ENCODE measurements around the gene GJA3.
"Not testable (repeated sequence)": the region's sequence is repeated elsewhere in the genome, so short reads cannot be mapped to it uniquely, and the experiment has no call there.

GJA3 gene

DNA sequence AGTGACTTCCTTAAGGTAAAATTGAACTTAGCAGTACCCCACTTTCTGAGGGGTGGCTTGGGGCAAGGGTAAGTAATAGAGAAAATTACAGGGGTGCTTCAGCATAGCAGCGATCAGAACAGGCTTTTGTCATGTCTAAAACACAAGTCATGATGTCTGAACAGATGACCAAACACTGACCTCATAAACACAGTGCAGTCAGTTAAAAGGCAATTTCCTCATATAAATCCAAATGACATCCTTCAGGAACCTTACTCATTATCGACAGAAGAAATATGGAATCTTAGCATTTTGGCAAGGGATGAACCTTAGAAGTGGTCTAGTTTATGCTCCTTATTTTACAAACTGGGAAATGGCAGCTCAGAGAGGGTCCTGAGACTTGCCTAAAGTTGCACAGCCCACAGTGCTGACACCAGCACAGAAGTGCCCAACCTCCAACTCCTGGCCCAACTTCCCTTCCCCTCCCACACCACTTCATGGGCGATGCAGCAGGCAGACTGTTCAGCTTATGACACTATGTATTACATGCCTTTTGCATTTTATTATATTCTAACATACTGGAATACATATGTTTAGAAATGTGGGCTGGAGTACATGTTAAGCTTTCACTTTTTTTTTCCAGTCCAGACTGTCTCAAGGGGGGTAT, 3.6 kb downstream of the GJA3 start:
- Histone ChIP-seq H3K4me3 (ENCODE audit: low read length) (no peak overlapping the region), H3K27ac (ENCODE audit: low read depth, low read length) (no peak overlapping the region), H3K36me3 (ENCODE audit: control insufficient read depth, insufficient read depth, low read length) (no peaks in the 10 kb centered on the region), H3K4me1 (ENCODE audit: control insufficient read depth, insufficient read depth, low read length) (peaks cover 4% of the 10 kb centered on the region), H3K9ac (ENCODE audit: low read length) (no peak overlapping the region), H3K27me3 (ENCODE audit: control insufficient read depth, insufficient read depth, low read length) (peaks cover 20% of the 10 kb centered on the region)

DNA sequence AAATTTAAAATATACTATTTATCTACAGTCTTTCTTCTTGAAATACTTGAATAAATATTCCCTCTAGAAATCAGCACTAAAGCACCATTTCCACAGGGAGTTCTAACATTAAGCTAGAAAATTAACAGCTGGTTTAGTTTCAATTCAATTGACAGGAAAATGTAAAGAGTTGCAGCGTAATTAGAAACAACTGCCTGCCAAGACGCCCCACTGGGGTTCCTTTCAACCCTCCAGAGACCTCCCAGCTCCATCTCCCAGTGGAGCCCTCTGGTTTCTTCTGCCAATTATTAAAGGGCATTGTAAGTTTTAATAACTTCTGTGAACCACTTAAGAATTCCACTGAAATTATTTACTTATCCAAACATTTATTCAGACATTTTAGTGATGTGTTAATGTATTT, 4.2 kb downstream of the GJA3 start:
- Histone ChIP-seq H3K27ac (ENCODE audit: low read depth, low read length) (no peak overlapping the region), H3K4me1 (ENCODE audit: control insufficient read depth, insufficient read depth, low read length) (peaks cover 4% of the 10 kb centered on the region), H3K36me3 (ENCODE audit: control insufficient read depth, insufficient read depth, low read length) (no peaks in the 10 kb centered on the region), H3K27me3 (ENCODE audit: control insufficient read depth, insufficient read depth, low read length) (peaks cover 14% of the 10 kb centered on the region), H3K4me3 (ENCODE audit: low read length) (no peak overlapping the region), H3K9ac (ENCODE audit: low read length) (no peak overlapping the region)

DNA sequence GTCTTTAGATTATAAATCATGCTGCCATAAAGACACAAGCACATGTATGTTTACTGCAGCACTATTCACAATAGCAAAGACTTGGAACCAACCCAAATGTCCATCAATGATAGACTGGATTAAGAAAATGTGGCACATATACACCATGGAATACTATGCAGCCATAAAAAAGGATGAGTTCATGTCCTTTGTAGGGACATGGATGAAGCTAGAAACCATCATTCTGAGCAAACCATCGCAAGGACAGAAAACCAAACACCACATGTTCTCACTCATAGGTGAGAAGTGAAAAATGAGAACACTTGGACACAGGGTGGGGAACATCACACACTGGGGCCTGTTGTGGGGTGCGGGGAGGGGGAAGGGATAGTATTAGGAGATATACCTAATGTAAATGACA, 7.6 kb downstream of the GJA3 start:
- not testable (repeated sequence) for H3K27me3 ChIP-seq (ENCODE audit: control insufficient read depth, insufficient read depth, low read length)

DNA sequence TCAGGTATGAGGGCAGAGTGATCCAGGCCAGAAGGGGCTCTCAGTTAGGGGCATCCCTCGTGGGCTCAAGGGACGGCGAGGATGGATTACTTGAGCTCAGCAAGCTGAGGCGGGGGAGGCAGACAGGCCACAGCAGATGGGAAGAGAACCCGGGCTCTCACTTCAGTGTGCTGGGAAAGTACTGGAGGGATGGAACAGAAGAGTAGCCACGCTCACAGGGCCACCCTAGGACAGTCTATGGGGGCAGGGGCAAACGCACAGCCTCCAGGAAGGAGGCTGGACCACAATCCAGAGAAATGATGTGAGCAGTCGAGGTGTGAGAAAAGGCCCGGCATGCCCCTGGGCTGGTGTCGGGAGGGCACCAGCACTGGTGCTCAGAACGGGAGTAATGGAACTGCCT, 9.2 kb downstream of the GJA3 start:
- Histone ChIP-seq H3K4me1 (ENCODE audit: control insufficient read depth, insufficient read depth, low read length) (no peaks in the 10 kb centered on the region), H3K9ac (ENCODE audit: low read length) (no peak overlapping the region), H3K4me3 (ENCODE audit: low read length) (no peak overlapping the region), H3K27me3 (ENCODE audit: control insufficient read depth, insufficient read depth, low read length) (peaks cover 3% of the 10 kb centered on the region), H3K27ac (ENCODE audit: low read depth, low read length) (no peak overlapping the region), H3K36me3 (ENCODE audit: control insufficient read depth, insufficient read depth, low read length) (no peaks in the 10 kb centered on the region)

More for the DNA sequence above, 7.6 kb downstream of the GJA3 start:
- not testable (repeated sequence) for H3K27ac ChIP-seq (ENCODE audit: low read depth, low read length); H3K9ac ChIP-seq (ENCODE audit: low read length); H3K36me3 ChIP-seq (ENCODE audit: control insufficient read depth, insufficient read depth, low read length); H3K4me3 ChIP-seq (ENCODE audit: low read length); H3K4me1 ChIP-seq (ENCODE audit: control insufficient read depth, insufficient read depth, low read length)

DNA sequence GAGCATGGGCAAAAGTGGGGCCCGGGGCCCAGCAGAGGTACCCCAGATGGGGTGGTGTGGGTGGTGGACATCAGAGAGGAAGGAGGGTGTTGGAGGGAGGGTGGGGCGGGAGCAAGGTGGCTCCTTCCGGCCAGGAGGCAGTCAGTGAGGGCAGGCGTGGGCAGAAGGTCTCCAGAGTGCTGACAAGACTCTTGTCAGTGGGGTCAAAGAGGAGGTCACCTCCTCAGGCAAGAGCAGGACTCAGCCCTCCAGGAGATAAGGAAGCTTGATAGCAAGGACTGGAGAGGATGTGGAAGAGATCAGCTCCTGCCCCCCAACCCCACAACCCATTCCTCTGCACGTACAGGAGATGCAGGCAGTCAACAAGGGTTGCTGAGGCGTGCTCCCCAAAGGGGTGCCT, 9.8 kb downstream of the GJA3 start:
- Histone ChIP-seq H3K4me3 (ENCODE audit: low read length) (no peak overlapping the region), H3K9ac (ENCODE audit: low read length) (no peak overlapping the region), H3K36me3 (ENCODE audit: control insufficient read depth, insufficient read depth, low read length) (no peaks in the 10 kb centered on the region), H3K27ac (ENCODE audit: low read depth, low read length) (no peak overlapping the region), H3K4me1 (ENCODE audit: control insufficient read depth, insufficient read depth, low read length) (no peaks in the 10 kb centered on the region), H3K27me3 (ENCODE audit: control insufficient read depth, insufficient read depth, low read length) (peaks cover 3% of the 10 kb centered on the region)

DNA sequence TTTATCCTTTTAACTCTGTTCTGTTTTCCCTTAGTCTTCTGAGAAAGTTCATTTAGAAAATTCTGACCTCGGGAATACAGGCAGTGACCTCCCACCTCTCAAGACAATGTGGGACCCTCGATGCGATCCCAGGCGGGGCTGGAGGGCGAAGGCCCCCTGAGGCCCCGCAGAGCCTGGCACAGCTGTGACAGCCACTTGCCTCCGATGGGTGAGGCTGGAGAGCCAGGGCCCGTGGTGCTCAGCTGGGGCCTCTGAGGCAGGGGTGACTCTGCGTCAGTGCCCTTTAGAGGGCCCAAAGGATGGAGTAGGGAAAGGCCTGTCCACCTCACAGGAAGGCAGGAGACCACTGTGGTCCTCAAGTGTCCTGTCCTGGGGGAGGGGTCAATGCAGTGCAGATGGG, 10.3 kb downstream of the GJA3 start:
- Histone ChIP-seq H3K36me3 (ENCODE audit: control insufficient read depth, insufficient read depth, low read length) (no peaks in the 10 kb centered on the region), H3K4me3 (ENCODE audit: low read length) (no peak overlapping the region), H3K9ac (ENCODE audit: low read length) (no peak overlapping the region), H3K27ac (ENCODE audit: low read depth, low read length) (no peak overlapping the region), H3K4me1 (ENCODE audit: control insufficient read depth, insufficient read depth, low read length) (no peaks in the 10 kb centered on the region), H3K27me3 (ENCODE audit: control insufficient read depth, insufficient read depth, low read length) (peaks cover 3% of the 10 kb centered on the region)

DNA sequence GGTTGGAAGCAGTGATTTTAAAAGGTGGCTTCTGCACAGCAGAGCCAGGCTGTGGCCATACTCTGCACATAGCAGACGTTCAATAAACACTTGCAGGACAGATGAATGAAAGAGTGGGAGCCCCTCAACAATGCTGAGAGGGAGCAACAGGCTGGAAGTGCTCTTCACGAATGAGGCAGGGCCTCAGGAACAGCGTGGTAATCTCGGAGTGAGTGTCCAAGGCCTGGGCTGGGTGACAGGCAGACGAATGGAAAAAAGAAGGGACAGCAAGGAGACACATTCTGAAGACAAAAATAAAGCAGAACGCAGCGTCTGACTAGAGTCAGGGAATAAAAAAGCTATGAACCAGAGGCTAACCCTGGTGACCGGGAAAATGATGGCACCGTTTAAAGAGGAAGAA, 11.1 kb downstream of the GJA3 start:
- Histone ChIP-seq H3K4me1 (ENCODE audit: control insufficient read depth, insufficient read depth, low read length) (no peaks in the 10 kb centered on the region), H3K4me3 (ENCODE audit: low read length) (no peak overlapping the region), H3K27me3 (ENCODE audit: control insufficient read depth, insufficient read depth, low read length) (peaks cover 3% of the 10 kb centered on the region), H3K9ac (ENCODE audit: low read length) (no peak overlapping the region), H3K27ac (ENCODE audit: low read depth, low read length) (no peak overlapping the region), H3K36me3 (ENCODE audit: control insufficient read depth, insufficient read depth, low read length) (no peaks in the 10 kb centered on the region)

DNA sequence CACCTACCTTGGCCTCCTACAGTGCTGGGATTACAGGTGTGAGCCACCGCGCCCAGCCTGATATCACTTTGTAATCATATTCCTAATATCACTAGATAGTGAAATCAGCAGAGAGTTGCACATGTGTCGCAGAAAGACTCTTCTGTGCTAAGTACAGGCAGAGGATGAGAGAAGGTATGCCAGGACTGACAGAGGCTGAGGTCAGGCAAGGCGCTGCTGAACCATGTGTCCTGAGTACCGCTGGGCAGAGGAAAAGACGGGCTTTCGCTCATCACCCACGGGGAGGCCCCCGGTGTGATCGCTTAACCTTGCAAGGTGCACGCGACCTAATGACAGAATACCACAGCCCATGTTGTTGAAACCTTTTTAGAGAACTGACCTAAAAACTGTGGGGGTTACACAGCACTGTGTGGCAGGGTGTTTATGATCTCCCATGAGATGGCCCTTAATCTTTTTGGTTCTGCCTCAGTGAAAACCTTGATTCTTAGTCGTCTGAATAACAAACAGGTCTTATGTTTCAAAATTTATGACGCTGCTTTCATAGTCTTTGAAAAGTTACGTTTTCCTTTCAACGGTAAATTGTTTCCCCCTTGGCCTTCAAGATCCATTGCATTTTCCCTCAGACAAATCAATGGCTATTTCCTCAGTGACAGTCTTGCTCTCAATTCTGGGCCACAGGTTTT, 12.2 kb downstream of the GJA3 start:
- H3K9ac ChIP-seq (ENCODE audit: low read length), result no peak overlapping the region
- no peak overlapping the region for H3K4me3 ChIP-seq (ENCODE audit: low read length)
- H3K4me1 ChIP-seq (ENCODE audit: control insufficient read depth, insufficient read depth, low read length), result no peaks in the 10 kb centered on the region
- no peak overlapping the region for H3K27ac ChIP-seq (ENCODE audit: low read depth, low read length)
- H3K27me3 ChIP-seq (ENCODE audit: control insufficient read depth, insufficient read depth, low read length), result peaks cover 3% of the 10 kb centered on the region
- no peaks in the 10 kb centered on the region for H3K36me3 ChIP-seq (ENCODE audit: control insufficient read depth, insufficient read depth, low read length)

DNA sequence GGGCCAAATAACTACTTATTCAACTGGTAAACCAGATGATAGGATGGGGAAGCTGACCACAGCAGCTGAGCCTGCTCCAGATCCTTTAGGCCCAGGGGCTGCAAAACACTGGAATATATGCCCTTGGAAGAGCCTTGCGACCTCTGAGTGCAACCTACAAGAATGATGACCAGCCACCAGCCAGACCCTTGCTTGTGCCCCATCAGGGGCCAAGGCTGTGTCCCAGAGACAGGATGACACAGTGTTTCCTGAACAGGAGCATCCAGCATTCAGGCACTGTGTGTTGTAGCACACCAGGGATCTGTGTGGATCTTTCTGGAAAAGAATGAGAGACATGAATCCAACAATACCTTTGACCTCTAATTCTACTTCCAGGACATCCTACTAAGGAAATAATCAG, 14.5 kb downstream of the GJA3 start:
- peaks cover 8% of the 10 kb centered on the region for H3K27me3 ChIP-seq (ENCODE audit: control insufficient read depth, insufficient read depth, low read length)
- no peaks in the 10 kb centered on the region for H3K4me1 ChIP-seq (ENCODE audit: control insufficient read depth, insufficient read depth, low read length)
- no peaks in the 10 kb centered on the region for H3K36me3 ChIP-seq (ENCODE audit: control insufficient read depth, insufficient read depth, low read length)
- H3K27ac ChIP-seq (ENCODE audit: low read depth, low read length), result no peak overlapping the region
- H3K9ac ChIP-seq (ENCODE audit: low read length), result no peak overlapping the region
- H3K4me3 ChIP-seq (ENCODE audit: low read length), result no peak overlapping the region

DNA sequence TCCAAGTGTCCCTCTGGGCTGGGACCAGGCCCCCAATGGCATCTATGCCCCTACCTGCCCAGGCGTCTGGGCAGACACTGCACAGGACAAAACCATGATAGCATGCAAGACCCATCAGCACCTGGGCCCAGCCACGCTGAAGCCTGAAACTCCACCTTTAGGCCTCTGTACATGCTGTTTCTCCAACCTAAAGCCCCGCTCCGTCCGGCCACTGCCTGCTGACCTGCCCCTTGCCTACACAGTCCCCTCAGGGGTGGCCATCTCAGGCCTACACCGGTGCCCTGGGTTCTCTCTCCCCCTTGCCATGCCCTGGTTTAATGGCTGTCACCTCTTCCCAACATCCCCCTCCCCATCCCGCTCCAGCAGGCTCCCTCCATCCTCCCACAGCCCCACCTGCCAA, 15.3 kb downstream of the GJA3 start:
- no peak overlapping the region for H3K4me3 ChIP-seq (ENCODE audit: low read length)
- H3K4me1 ChIP-seq (ENCODE audit: control insufficient read depth, insufficient read depth, low read length), result no peaks in the 10 kb centered on the region
- H3K9ac ChIP-seq (ENCODE audit: low read length), result no peak overlapping the region
- no peaks in the 10 kb centered on the region for H3K36me3 ChIP-seq (ENCODE audit: control insufficient read depth, insufficient read depth, low read length)
- peaks cover 8% of the 10 kb centered on the region for H3K27me3 ChIP-seq (ENCODE audit: control insufficient read depth, insufficient read depth, low read length)
- no peak overlapping the region for H3K27ac ChIP-seq (ENCODE audit: low read depth, low read length)

DNA sequence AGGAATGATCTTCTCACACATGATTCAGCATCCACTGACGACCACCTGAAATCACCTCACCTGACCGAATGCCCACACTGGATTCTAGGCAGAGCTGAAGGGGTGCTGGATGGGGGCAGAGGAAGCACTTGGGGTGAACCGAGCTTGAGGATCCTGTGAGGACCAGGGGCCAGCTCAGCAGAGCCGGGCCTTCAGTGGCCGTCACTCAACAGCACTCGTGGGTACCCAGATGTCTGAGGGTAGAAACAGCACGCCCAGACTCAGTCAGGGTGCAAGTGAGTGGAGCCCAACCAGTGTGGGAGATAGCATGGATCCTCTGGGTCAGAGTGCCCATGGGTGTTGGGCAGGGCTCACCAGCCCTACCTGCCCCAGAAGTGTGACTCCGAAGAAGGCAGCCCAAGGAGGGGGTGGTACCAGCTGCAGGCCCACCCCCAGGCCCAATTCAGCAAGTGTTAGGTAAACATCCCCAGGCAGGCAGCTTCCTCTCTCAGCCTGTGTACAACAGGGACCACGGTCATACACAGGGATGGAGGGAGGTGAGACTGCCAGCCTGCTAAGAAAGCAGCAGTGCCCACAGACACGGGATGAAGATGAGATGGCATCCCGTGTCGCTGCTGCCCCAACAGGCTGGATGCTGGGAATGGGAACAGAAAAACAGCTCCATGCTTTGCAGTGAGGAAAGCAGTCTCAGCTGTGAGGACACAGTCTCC, 16.6 kb downstream of the GJA3 start:
- Histone ChIP-seq H3K4me3 (ENCODE audit: low read length) (no peak overlapping the region), H3K36me3 (ENCODE audit: control insufficient read depth, insufficient read depth, low read length) (no peaks in the 10 kb centered on the region), H3K27me3 (ENCODE audit: control insufficient read depth, insufficient read depth, low read length) (peaks cover 8% of the 10 kb centered on the region), H3K27ac (ENCODE audit: low read depth, low read length) (no peak overlapping the region), H3K9ac (ENCODE audit: low read length) (no peak overlapping the region), H3K4me1 (ENCODE audit: control insufficient read depth, insufficient read depth, low read length) (no peaks in the 10 kb centered on the region)

DNA sequence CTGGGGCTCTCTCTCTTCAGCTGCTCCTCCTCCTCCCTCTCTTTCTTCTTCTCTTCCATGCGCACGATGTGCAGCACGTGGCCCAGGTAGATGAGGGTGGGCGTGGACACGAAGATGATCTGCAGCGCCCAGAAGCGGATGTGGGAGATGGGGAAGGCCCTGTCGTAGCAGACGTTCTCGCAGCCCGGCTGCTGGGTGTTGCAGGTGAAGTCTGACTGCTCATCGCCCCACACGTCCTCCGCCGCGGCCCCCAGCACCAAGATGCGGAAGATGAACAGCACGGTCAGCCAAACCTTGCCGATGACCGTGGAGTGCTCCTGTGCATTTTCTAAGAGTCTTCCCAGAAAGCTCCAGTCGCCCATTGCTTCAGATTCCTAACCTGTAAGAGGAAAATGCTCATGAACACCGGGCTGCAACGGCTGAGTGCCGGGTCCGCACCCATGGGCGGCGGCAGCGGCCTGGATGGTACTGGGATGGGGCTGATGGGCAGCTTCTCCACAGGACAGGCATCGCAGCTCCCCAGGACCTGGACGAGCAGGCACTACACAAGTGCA, 17.8 kb downstream of the GJA3 start:
- Histone ChIP-seq H3K4me1 (ENCODE audit: control insufficient read depth, insufficient read depth, low read length) (no peaks in the 10 kb centered on the region), H3K9ac (ENCODE audit: low read length) (no peak overlapping the region), H3K36me3 (ENCODE audit: control insufficient read depth, insufficient read depth, low read length) (no peaks in the 10 kb centered on the region), H3K27ac (ENCODE audit: low read depth, low read length) (no peak overlapping the region), H3K4me3 (ENCODE audit: low read length) (no peak overlapping the region), H3K27me3 (ENCODE audit: control insufficient read depth, insufficient read depth, low read length) (peaks cover 8% of the 10 kb centered on the region)

All from rectal smooth muscle tissue (tissue), 1 donor.